H9 (cell line): ENCODE results near the gene VCP. TPM values are rescaled to one million over a fixed set of nuclear protein-coding genes. Genes with fewer than 3 reads are reported as not detected.

Experiments used
- DNase-seq: peaks from one replicate; pipeline ENCODE4 v3.0.0-alpha.2; 2017
- H2AFZ ChIP-seq: one replicate; pipeline ENCODE4 v1.6.1; 2013; ENCODE audit warnings: mild to moderate bottlenecking, low read length, control low read depth, moderate library complexity
- H2AK5ac ChIP-seq: 2 replicates; pipeline ENCODE4 v1.6.1; 2013; ENCODE audit warnings: low read length, control low read depth, mixed read lengths; ENCODE audit not compliant: insufficient read length
- H2BK120ac ChIP-seq: one replicate; pipeline ENCODE4 v1.6.1; 2013; ENCODE audit warnings: low read depth, mild to moderate bottlenecking, low read length, control low read depth, inconsistent platforms; ENCODE audit not compliant: poor library complexity, severe bottlenecking
- H2BK12ac ChIP-seq: 2 replicates; pipeline ENCODE4 v1.6.1; 2013; ENCODE audit warnings: low read length, control low read depth, mixed read lengths, low read depth; ENCODE audit not compliant: insufficient read length
- H2BK15ac ChIP-seq: 2 replicates; pipeline ENCODE4 v1.6.1; 2013; ENCODE audit warnings: low read depth, low read length, control low read depth
- H2BK20ac ChIP-seq: one replicate; pipeline ENCODE4 v1.6.1; 2013; ENCODE audit warnings: low read depth, mild to moderate bottlenecking, low read length, control low read depth, inconsistent platforms; ENCODE audit not compliant: poor library complexity, severe bottlenecking
- H2BK5ac ChIP-seq: 2 replicates; pipeline ENCODE4 v1.6.1; 2013; ENCODE audit warnings: low read length, control low read depth, mixed read lengths; ENCODE audit not compliant: insufficient read length
- H3K14ac ChIP-seq: 2 replicates; pipeline ENCODE4 v1.6.1; 2013; ENCODE audit warnings: low read length, control low read depth; ENCODE audit not compliant: insufficient read depth
- H3K18ac ChIP-seq: 2 replicates; pipeline ENCODE4 v1.6.1; 2013; ENCODE audit warnings: low read depth, mild to moderate bottlenecking, mixed read lengths, low read length, control low read depth; ENCODE audit not compliant: insufficient read length
- H3K23ac ChIP-seq: 2 replicates; pipeline ENCODE4 v1.6.1; 2013; ENCODE audit warnings: low read length, control low read depth, mixed read lengths, low read depth; ENCODE audit not compliant: insufficient read length
- H3K23me2 ChIP-seq: 2 replicates; pipeline ENCODE4 v1.6.1; 2013; ENCODE audit warnings: low read depth, mild to moderate bottlenecking, mixed read lengths, low read length, control low read depth; ENCODE audit not compliant: insufficient read length, poor library complexity, severe bottlenecking
- H3K27ac ChIP-seq: 2 replicates; pipeline ENCODE4 v1.5.1; 2013; ENCODE audit warnings: low read length, control low read depth, mixed read lengths, low read depth; ENCODE audit not compliant: insufficient read length
- H3K27me3 ChIP-seq: 2 replicates; pipeline ENCODE4 v1.6.1; 2013; ENCODE audit warnings: low read length, control low read depth, inconsistent platforms; ENCODE audit not compliant: insufficient read depth
- H3K4ac ChIP-seq: 2 replicates; pipeline ENCODE4 v1.6.1; 2013; ENCODE audit warnings: low read depth, mild to moderate bottlenecking, control low read depth, inconsistent platforms, low read length, moderate library complexity
- H3K4me1 ChIP-seq: 2 replicates; pipeline ENCODE4 v1.6.1; 2013; ENCODE audit warnings: low read length, control low read depth, inconsistent platforms; ENCODE audit not compliant: insufficient read depth
- H3K4me2 ChIP-seq: 2 replicates; pipeline ENCODE4 v1.6.1; 2013; ENCODE audit warnings: low read length, control low read depth, mixed read lengths; ENCODE audit not compliant: insufficient read length, insufficient read depth
- H3K56ac ChIP-seq: 2 replicates; pipeline ENCODE4 v1.6.1; 2013; ENCODE audit warnings: low read depth, mild to moderate bottlenecking, mixed read lengths, low read length, control low read depth; ENCODE audit not compliant: insufficient read length
- H3K79me1 ChIP-seq: 2 replicates; pipeline ENCODE4 v1.6.1; 2013; ENCODE audit warnings: low read depth, mild to moderate bottlenecking, moderate library complexity, low read length, control low read depth, inconsistent platforms; ENCODE audit not compliant: insufficient read depth, poor library complexity, severe bottlenecking
- H3K79me2 ChIP-seq: 2 replicates; pipeline ENCODE4 v1.6.1; 2013; ENCODE audit warnings: low read length, control low read depth, inconsistent platforms; ENCODE audit not compliant: insufficient read depth
- H3K9ac ChIP-seq: 2 replicates; pipeline ENCODE4 v1.6.1; 2013; ENCODE audit warnings: low read length, control low read depth, mixed read lengths; ENCODE audit not compliant: insufficient read length; ENCODE audit errors: extremely low read depth
- H3K9me3 ChIP-seq: one replicate; pipeline ENCODE4 v1.6.1; 2013; ENCODE audit warnings: low read depth, low read length, inconsistent platforms; ENCODE audit not compliant: control insufficient read depth
- H3T11ph ChIP-seq: one replicate; pipeline ENCODE4 v1.6.1; 2013; ENCODE audit warnings: mild to moderate bottlenecking, low read length, control low read depth, inconsistent platforms
- H4K20me1 ChIP-seq: one replicate; pipeline ENCODE4 v1.6.1; 2013; ENCODE audit not compliant: control insufficient read depth, insufficient read length, insufficient read depth
- H4K5ac ChIP-seq: 2 replicates; pipeline ENCODE4 v1.6.1; 2013; ENCODE audit warnings: low read depth, mild to moderate bottlenecking, mixed read lengths, low read length, control low read depth; ENCODE audit not compliant: insufficient read length
- H4K8ac ChIP-seq: replicated peaks from 2 replicates; pipeline ENCODE4 v1.6.1; 2013; ENCODE audit warnings: low read length, control low read depth, mixed read lengths, low read depth; ENCODE audit not compliant: insufficient read length
- H4K91ac ChIP-seq: 2 replicates; pipeline ENCODE4 v1.6.1; 2013; ENCODE audit warnings: low read depth, mild to moderate bottlenecking, moderate library complexity, mixed read lengths, low read length, control low read depth; ENCODE audit not compliant: insufficient read length
- H3K27ac Mint-ChIP-seq, 3 experiments: 2 replicates in 2 of 3; 3 replicates in 1 of 3; pipeline ENCODE4 v1.8.0; 2020 to 2021; ENCODE audit warnings: mixed read lengths in 3 of 3, mild to moderate bottlenecking in 1 of 3, moderate library complexity in 1 of 3
- H3K27me3 Mint-ChIP-seq: 2 replicates; pipeline ENCODE4 v1.8.0; 2021; ENCODE audit warnings: low read depth, mild to moderate bottlenecking, moderate library complexity, mixed read lengths
- H3K36me3 Mint-ChIP-seq, 3 experiments: 2 replicates in 2 of 3; 3 replicates in 1 of 3; pipeline ENCODE4 v1.8.0; 2020 to 2021; ENCODE audit warnings: low read depth in 3 of 3, mixed read lengths in 3 of 3; ENCODE audit not compliant: insufficient read depth in 1 of 3
- H3K4me1 Mint-ChIP-seq, 2 experiments: 2 replicates each; pipeline ENCODE4 v1.8.0; 2020; ENCODE audit warnings: mixed read lengths in 2 of 2
- H3K4me3 Mint-ChIP-seq, 2 experiments: 2 replicates in 1 of 2; 3 replicates in 1 of 2; pipeline ENCODE4 v1.8.0; 2020 to 2021; ENCODE audit warnings: mild to moderate bottlenecking in 2 of 2, mixed read lengths in 2 of 2, moderate library complexity in 1 of 2
- H3K9me3 Mint-ChIP-seq, 2 experiments: 2 replicates in 1 of 2; 3 replicates in 1 of 2; pipeline ENCODE4 v1.8.0; 2020; ENCODE audit warnings: mild to moderate bottlenecking in 2 of 2, mixed read lengths in 2 of 2, moderate library complexity in 1 of 2
- CTCF ChIP-seq: fragments of 200-600 bp; sonication (generic); conservative IDR thresholded peaks from 3 replicates; pipeline ENCODE4 v1.8.0; 2021; ENCODE audit warnings: antibody characterized with exemption, mild to moderate bottlenecking
- WGBS: extraction: QIAGEN DNeasy Blood & Tissue Kit; methylation state at CpG from one replicate; pipeline ENCODE4 v1.1.7; 2013; ENCODE audit warnings: missing lambda C conversion rate, low lambda C conversion rate, mixed read lengths; ENCODE audit not compliant: insufficient read length; ENCODE audit errors: extremely low coverage; 5-methylcytosine and 5-hydroxymethylcytosine counted together
- total RNA-seq: library from RNA; stranded (reverse); gene quantifications from 2 replicates; pipeline ENCODE4 v1.2.1, GENCODE V29; 2021

The VCP gene
- total RNA-seq, 1 experiment from 2014 or later = 407 TPM

GRCh38 chr9:35048511-35048910 is 23.9 kb downstream of the VCP start:
- TF ChIP-seq CTCF = no peak
- Histone ChIP-seq H3K27me3 (no peaks in the 10 kb centered on the region), H2BK120ac (no peak overlapping the region), H3K56ac (no peak overlapping the region), H3K14ac (no peak overlapping the region), H3K4ac (no peak overlapping the region), H3K18ac (no peak overlapping the region), H2BK20ac (no peak overlapping the region), H2BK15ac (no peak overlapping the region), H3K23me2 (no peaks in the 10 kb centered on the region), H3K9ac (no peak overlapping the region), H3K23ac (no peak overlapping the region), H3K27ac (no peak overlapping the region), H3K79me2 (no peaks in the 10 kb centered on the region), H3K79me1 (no peaks in the 10 kb centered on the region), H4K20me1 (no peaks in the 10 kb centered on the region), H2BK5ac (no peak overlapping the region), H2AK5ac (no peak overlapping the region), H4K91ac (no peak overlapping the region), H4K5ac (no peak overlapping the region), H3K9me3 (no peaks in the 10 kb centered on the region), H3K4me2 (no peak overlapping the region), H2BK12ac (no peak overlapping the region), H3K4me1 (no peaks in the 10 kb centered on the region), H2AFZ (no peak overlapping the region), H4K8ac (no peak overlapping the region), H3T11ph (no peak overlapping the region)
- Mint-ChIP-seq H3K4me1 (peaks cover 7 to 11% of the 10 kb centered on the region in 2 experiments), H3K27ac (no peak overlapping the region), H3K9me3 (no peaks in the 10 kb centered on the region), H3K27me3 (no peaks in the 10 kb centered on the region), H3K36me3 (peaks cover 8 to 59% (median 24%) of the 10 kb centered on the region in 3 experiments), H3K4me3 (no peak overlapping the region)
- no peak for DNase-seq
- 100% methylated on average over 2 of the region's 6 CpGs for WGBS
